Measurements from ENCODE around the gene TSLP.

Gene TSLP

DNA sequence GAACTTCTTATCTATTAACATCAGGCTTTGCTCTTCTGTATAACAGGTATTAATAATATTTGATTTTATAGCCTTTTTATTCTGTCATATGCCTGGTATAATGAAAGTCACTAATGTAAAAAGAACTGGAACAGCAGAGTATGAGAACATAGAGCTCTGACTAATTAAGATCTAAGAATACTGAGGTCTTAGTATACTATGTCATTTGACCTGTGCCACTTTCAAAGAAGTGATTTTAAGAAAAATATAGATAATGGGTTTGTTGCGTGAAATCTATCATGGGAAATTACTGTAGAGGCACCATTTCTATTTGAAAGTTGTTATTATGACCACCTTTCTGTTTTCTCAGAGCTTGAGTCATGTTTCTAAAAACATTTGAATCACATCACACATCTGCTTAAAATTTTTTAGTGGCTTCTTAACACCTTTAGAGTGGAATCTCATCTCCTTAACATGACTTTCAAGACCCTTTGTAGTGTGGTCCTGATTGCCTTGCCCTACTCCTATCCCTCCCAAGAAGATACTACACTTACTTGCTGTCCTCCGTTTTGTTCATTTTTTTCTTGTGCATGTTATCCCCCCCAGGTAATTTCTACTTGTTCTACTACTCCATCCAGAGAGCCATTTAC lies 34.9 kb downstream of the TSLP start:
- no peaks in the 10 kb centered on the region for H3K9me3 ChIP-seq (ENCODE audit: control insufficient read depth, insufficient read depth, low read length)
- H3K36me3 ChIP-seq (ENCODE audit: control insufficient read depth, insufficient read depth, low read length) = peaks cover 9% of the 10 kb centered on the region

DNA sequence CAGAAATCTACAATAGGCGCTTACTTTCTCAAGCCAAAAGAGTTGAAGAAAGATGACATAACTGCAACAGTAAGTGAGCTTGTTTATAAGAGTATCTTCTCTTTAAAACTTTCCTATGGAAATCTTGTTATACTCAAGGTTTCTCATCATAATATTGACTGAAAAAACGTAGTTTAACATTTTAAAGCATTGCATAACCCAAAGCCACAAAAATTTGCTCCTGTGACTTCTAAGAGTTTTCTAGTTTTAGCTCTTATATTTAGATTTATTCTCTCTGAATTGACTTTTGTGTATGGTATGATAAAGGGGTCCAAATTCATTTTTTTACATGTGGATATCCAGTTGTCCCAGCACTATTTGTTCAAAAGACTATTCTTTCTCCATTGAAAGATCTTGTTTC lies 35.9 kb downstream of the TSLP start:
- H3K4me3 ChIP-seq (ENCODE audit: low read depth, low read length) = no peak overlapping the region
- H3K36me3 ChIP-seq (ENCODE audit: control insufficient read depth, insufficient read depth, low read length) = peaks cover 9% of the 10 kb centered on the region
- H3K4me1 ChIP-seq (ENCODE audit: control insufficient read depth, insufficient read depth, low read length) = no peaks in the 10 kb centered on the region
- no peaks in the 10 kb centered on the region for H3K27me3 ChIP-seq (ENCODE audit: control insufficient read depth, insufficient read depth, low read length)
- H3K9ac ChIP-seq (ENCODE audit: low read depth, low read length) = no peak overlapping the region
- H3K9me3 ChIP-seq (ENCODE audit: control insufficient read depth, insufficient read depth, low read length) = no peaks in the 10 kb centered on the region

More for the DNA sequence above, 34.9 kb downstream of the TSLP start:
- Histone ChIP-seq H3K9ac (ENCODE audit: low read depth, low read length) (no peak overlapping the region), H3K4me3 (ENCODE audit: low read depth, low read length) (no peak overlapping the region), H3K4me1 (ENCODE audit: control insufficient read depth, insufficient read depth, low read length) (no peaks in the 10 kb centered on the region), H3K27me3 (ENCODE audit: control insufficient read depth, insufficient read depth, low read length) (no peaks in the 10 kb centered on the region)

DNA sequence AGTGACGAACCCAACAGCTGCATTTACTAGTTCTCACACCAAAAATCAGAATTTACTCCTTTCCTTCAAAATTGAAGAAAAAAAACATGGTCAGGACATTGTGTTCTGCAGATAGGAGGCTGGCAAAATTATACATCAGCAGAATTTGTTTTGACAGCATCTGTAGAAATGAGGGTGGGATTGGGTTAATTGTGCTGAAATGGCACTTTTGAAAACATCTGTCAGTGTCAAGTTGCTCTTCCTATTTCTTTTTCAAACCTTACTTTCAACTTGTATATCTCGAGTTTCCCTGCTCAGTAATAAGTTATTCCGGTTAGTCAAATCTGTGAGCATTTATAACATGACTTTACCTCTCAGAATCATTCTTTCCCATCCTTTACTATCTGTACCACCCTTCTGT lies 40.4 kb downstream of the TSLP start:
- no peaks in the 10 kb centered on the region for H3K27me3 ChIP-seq (ENCODE audit: control insufficient read depth, insufficient read depth, low read length)
- H3K36me3 ChIP-seq (ENCODE audit: control insufficient read depth, insufficient read depth, low read length) = no peaks in the 10 kb centered on the region
- H3K9me3 ChIP-seq (ENCODE audit: control insufficient read depth, insufficient read depth, low read length) = no peaks in the 10 kb centered on the region
- H3K9ac ChIP-seq (ENCODE audit: low read depth, low read length) = no peak overlapping the region
- H3K4me1 ChIP-seq (ENCODE audit: control insufficient read depth, insufficient read depth, low read length) = peaks cover 4% of the 10 kb centered on the region
- no peak overlapping the region for H3K4me3 ChIP-seq (ENCODE audit: low read depth, low read length)

DNA sequence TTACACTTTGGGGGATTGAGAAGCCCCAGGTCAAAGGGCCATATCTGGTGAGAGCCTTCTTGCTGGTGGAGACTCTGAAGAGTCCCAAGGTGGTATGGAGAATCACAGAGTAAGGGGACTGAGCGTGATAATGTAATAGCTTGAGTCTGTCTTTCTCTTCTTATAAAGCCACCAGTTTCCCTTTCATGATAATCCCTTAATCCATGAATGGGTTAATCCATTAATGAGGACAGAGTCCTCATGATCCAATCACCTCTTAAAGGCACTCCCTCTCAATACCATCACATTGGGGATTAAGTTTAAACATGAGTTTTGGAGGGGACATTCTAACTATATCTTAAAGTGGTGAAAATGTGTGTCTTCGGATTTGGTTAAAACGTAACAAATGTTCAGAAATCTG lies 42.2 kb downstream of the TSLP start:
- Histone ChIP-seq H3K9me3 (ENCODE audit: control insufficient read depth, insufficient read depth, low read length) (no peaks in the 10 kb centered on the region), H3K9ac (ENCODE audit: low read depth, low read length) (no peak overlapping the region), H3K4me1 (ENCODE audit: control insufficient read depth, insufficient read depth, low read length) (peaks cover 19% of the 10 kb centered on the region), H3K27me3 (ENCODE audit: control insufficient read depth, insufficient read depth, low read length) (no peaks in the 10 kb centered on the region), H3K4me3 (ENCODE audit: low read depth, low read length) (no peak overlapping the region), H3K36me3 (ENCODE audit: control insufficient read depth, insufficient read depth, low read length) (no peaks in the 10 kb centered on the region)

DNA sequence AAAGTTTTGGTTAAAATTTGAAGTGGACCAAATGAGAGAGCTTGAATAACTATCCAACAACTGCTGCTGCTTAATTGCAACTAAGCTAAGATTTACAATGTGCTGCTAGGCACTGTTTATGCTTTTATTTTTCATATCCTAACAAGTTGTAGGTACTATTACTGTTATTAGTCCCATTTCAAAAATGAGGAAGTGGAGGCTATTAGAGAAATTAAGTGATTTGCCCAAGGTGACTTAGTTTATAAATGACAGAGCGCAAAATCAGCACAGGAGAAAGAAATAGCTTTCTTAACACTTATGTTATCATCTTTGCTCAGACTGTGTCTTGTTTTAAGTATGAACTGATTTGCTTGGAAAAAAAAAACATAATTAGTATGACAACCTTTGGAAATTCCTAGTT lies 43.7 kb downstream of the TSLP start:
- no peaks in the 10 kb centered on the region for H3K9me3 ChIP-seq (ENCODE audit: control insufficient read depth, insufficient read depth, low read length)
- no peaks in the 10 kb centered on the region for H3K27me3 ChIP-seq (ENCODE audit: control insufficient read depth, insufficient read depth, low read length)
- H3K4me3 ChIP-seq (ENCODE audit: low read depth, low read length) = no peak overlapping the region
- no peak overlapping the region for H3K9ac ChIP-seq (ENCODE audit: low read depth, low read length)
- H3K4me1 ChIP-seq (ENCODE audit: control insufficient read depth, insufficient read depth, low read length) = peaks cover 20% of the 10 kb centered on the region
- no peaks in the 10 kb centered on the region for H3K36me3 ChIP-seq (ENCODE audit: control insufficient read depth, insufficient read depth, low read length)

DNA sequence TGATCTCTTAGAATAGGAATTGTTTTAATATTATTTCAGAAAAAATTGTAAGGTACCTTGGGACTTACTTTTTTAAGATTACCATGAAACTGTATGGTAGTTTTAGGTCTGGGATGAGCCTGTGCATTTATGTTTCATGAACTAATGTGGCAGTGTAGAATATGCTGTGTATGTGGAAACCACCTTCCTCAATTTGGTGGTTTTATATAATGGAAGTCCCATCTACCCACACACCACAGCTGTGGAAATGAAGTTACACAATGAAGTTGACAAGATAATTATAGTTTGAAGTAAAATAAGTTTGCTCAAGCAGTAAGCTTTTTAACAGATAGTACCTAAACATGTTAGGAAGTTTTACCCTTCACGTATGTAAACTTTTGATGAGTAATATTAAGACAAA lies 45.0 kb downstream of the TSLP start:
- Histone ChIP-seq H3K4me1 (ENCODE audit: control insufficient read depth, insufficient read depth, low read length) (peaks cover 20% of the 10 kb centered on the region), H3K9me3 (ENCODE audit: control insufficient read depth, insufficient read depth, low read length) (no peaks in the 10 kb centered on the region), H3K4me3 (ENCODE audit: low read depth, low read length) (no peak overlapping the region), H3K9ac (ENCODE audit: low read depth, low read length) (no peak overlapping the region), H3K36me3 (ENCODE audit: control insufficient read depth, insufficient read depth, low read length) (no peaks in the 10 kb centered on the region), H3K27me3 (ENCODE audit: control insufficient read depth, insufficient read depth, low read length) (no peaks in the 10 kb centered on the region)

DNA sequence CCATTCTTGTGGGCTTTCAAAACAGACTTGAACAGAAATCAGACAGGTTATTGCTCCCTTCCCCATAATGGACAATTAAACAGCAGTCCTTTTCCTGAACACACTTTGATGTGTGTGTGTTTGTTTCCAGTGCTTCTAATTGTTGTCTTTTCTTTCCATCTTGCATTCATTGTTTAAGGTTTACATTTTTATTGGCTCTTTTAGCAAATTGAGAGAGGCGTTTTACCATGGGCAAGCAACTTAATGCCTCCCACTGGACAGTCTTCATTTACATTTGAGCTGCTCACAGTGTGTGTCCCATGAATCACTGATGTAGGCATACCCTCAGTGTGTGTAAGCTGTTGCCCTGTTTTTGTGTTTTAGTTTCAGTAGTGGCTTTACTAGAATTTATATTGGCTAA lies 45.6 kb downstream of the TSLP start:
- Histone ChIP-seq H3K9ac (ENCODE audit: low read depth, low read length) (no peak overlapping the region), H3K36me3 (ENCODE audit: control insufficient read depth, insufficient read depth, low read length) (no peaks in the 10 kb centered on the region), H3K4me1 (ENCODE audit: control insufficient read depth, insufficient read depth, low read length) (peaks cover 20% of the 10 kb centered on the region), H3K27me3 (ENCODE audit: control insufficient read depth, insufficient read depth, low read length) (no peaks in the 10 kb centered on the region), H3K4me3 (ENCODE audit: low read depth, low read length) (no peak overlapping the region), H3K9me3 (ENCODE audit: control insufficient read depth, insufficient read depth, low read length) (no peaks in the 10 kb centered on the region)

DNA sequence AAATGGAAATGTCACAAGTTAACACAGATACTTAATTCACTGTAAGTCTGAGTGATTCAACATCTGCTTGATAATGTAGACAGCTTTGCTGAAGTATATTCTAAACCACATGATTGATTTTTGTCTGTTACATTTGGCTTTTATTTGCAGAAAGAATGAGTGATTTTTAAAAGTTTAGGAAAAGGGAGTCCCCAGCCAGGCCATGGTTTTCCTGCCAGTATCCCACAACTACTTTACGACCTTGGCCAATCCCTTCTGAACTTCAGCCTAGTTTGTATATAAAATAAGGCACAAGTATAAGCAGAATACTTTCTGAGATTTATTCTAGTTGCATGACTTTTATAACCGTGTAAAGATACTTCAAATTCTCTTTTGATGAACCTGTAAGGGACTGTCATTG lies 47.7 kb downstream of the TSLP start:
- Histone ChIP-seq H3K9me3 (ENCODE audit: control insufficient read depth, insufficient read depth, low read length) (no peaks in the 10 kb centered on the region), H3K36me3 (ENCODE audit: control insufficient read depth, insufficient read depth, low read length) (no peaks in the 10 kb centered on the region), H3K9ac (ENCODE audit: low read depth, low read length) (no peak overlapping the region), H3K27me3 (ENCODE audit: control insufficient read depth, insufficient read depth, low read length) (no peaks in the 10 kb centered on the region), H3K4me1 (ENCODE audit: control insufficient read depth, insufficient read depth, low read length) (peaks cover 20% of the 10 kb centered on the region), H3K4me3 (ENCODE audit: low read depth, low read length) (no peak overlapping the region)

DNA sequence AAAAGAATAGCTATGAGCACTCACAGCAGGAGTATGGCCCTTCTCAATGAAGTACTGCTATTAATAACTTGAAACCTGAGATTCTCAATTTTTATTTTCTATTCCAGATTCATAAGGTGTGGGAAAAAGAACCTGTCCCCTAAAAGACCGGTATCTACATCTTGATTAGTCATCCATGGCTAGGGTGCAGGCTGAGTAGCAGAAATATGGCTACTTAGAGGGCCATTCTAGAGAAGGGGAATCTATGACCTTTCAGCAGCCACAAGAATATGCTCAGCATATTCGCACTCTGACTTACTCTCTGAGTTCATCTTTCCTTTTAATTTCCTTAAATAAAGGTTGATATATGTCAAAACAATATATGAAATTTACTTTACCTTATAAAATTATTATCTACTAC lies 48.3 kb downstream of the TSLP start:
- H3K27me3 ChIP-seq (ENCODE audit: control insufficient read depth, insufficient read depth, low read length) = no peaks in the 10 kb centered on the region
- no peak overlapping the region for H3K9ac ChIP-seq (ENCODE audit: low read depth, low read length)
- no peaks in the 10 kb centered on the region for H3K9me3 ChIP-seq (ENCODE audit: control insufficient read depth, insufficient read depth, low read length)
- H3K36me3 ChIP-seq (ENCODE audit: control insufficient read depth, insufficient read depth, low read length) = no peaks in the 10 kb centered on the region
- no peak overlapping the region for H3K4me3 ChIP-seq (ENCODE audit: low read depth, low read length)
- H3K4me1 ChIP-seq (ENCODE audit: control insufficient read depth, insufficient read depth, low read length) = peaks cover 20% of the 10 kb centered on the region

DNA sequence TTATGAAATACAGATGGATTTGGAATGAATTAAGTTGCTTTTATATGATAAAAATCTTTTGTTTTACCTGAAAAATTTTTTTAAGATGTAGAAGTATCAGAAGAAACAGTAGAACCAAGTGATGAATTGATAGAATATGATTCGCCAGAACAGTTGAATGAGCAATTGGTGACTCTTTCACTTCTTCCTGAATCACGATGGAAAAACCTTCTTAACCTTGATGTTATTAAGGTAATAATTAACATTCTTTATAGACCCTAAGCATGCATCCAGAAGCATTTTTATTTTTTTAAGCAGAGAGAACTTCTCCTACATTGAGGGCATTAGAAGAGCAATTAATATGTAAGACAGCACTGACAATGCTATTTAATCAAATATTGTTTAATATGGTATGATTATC lies 49.4 kb downstream of the TSLP start:
- Histone ChIP-seq H3K27me3 (ENCODE audit: control insufficient read depth, insufficient read depth, low read length) (no peaks in the 10 kb centered on the region), H3K9me3 (ENCODE audit: control insufficient read depth, insufficient read depth, low read length) (no peaks in the 10 kb centered on the region), H3K36me3 (ENCODE audit: control insufficient read depth, insufficient read depth, low read length) (no peaks in the 10 kb centered on the region), H3K4me1 (ENCODE audit: control insufficient read depth, insufficient read depth, low read length) (peaks cover 20% of the 10 kb centered on the region), H3K9ac (ENCODE audit: low read depth, low read length) (no peak overlapping the region), H3K4me3 (ENCODE audit: low read depth, low read length) (no peak overlapping the region)

DNA sequence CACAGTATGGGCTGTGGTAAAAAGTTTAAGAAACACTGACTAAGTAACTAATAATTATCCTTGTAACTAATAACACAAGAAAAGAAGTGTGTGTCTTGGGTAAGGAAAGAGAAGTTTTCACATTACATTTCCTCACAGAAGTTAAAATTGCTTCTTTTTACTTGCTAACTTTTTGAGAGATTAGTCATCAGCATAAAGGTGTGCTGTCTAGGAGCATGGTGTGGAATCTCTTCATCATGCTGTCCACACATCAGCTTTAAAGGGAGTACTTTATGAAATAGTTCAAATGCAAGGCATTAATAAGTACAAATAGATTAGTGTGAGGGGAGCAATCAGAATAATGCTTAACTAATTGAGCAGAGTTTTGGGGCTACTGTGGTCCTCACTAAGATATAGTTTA lies 50.4 kb downstream of the TSLP start:
- Histone ChIP-seq H3K9ac (ENCODE audit: low read depth, low read length) (no peak overlapping the region), H3K4me3 (ENCODE audit: low read depth, low read length) (no peak overlapping the region), H3K4me1 (ENCODE audit: control insufficient read depth, insufficient read depth, low read length) (peaks cover 16% of the 10 kb centered on the region), H3K27me3 (ENCODE audit: control insufficient read depth, insufficient read depth, low read length) (no peaks in the 10 kb centered on the region), H3K36me3 (ENCODE audit: control insufficient read depth, insufficient read depth, low read length) (no peaks in the 10 kb centered on the region), H3K9me3 (ENCODE audit: control insufficient read depth, insufficient read depth, low read length) (no peaks in the 10 kb centered on the region)

DNA sequence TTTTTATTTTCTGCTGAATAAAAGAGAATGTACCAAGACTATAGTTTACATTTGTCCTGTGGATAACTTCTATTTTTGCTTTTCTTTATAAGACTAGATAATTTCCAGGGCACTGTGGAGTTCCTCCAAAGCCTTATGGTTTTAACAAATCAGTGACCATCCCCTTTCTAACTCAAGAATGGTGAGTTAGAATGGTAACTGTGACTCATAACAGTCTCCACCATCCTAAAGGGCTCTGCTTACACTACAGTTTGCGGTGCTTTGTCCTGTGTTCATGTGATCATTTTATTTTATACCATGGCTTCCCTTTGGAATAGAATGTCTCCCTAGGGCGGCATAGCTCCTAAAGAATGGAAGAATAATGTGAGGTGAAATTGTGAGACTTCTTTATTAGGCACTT lies 50.9 kb downstream of the TSLP start:
- Histone ChIP-seq H3K36me3 (ENCODE audit: control insufficient read depth, insufficient read depth, low read length) (no peaks in the 10 kb centered on the region), H3K27me3 (ENCODE audit: control insufficient read depth, insufficient read depth, low read length) (no peaks in the 10 kb centered on the region), H3K4me3 (ENCODE audit: low read depth, low read length) (no peak overlapping the region), H3K9me3 (ENCODE audit: control insufficient read depth, insufficient read depth, low read length) (no peaks in the 10 kb centered on the region), H3K9ac (ENCODE audit: low read depth, low read length) (no peak overlapping the region), H3K4me1 (ENCODE audit: control insufficient read depth, insufficient read depth, low read length) (peaks cover 12% of the 10 kb centered on the region)

Measured in iPS-15b (cell line).